HS-5 (cell line): ENCODE results near the gene ADGRD1.
"Not testable (repeated sequence)": the region's sequence is repeated elsewhere in the genome, so short reads cannot be mapped to it uniquely, and the experiment has no call there.

Source experiments
- DNase-seq: peaks from one replicate; pipeline ENCODE4 v3.0.0-alpha.2; 2012; ENCODE audit warnings: low read depth

ADGRD1 gene

DNA sequence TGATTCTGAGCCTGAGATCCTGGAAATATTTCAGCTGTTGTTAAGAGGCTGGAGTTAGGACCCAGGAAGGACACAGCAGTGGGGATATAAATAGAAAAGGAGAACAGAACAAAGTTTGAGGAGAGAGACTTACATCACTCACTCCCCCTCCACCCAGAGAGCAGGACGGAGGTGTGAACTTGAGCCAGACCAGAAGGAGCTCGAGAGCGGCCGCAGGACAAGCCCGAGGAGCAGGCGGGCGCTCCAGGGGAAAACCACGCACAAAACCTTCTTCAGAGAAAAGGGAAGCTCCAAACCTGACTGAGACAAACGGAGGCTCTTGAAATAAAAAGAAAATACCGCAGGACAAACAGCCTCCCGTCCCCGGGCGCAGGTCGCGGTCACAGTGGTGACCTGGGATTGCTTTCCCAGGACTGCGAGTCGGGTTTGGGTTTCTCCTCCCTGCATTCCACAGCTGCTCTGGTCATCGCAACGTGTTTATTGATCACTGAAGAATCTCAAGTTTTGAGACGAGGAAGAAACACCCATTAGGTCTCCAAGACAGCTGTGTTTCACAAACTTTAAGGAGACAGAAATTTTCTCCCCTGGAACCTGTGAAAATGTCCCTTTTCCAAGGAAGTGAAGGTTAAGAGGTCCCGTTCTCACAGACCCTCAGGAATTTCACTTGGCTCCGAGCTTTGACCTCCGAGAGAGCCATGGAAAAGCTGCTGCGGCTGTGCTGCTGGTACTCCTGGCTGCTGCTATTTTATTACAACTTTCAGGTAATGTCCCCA is at the start of gene ADGRD1:
Gene ADGRD1 (plus strand): TSS at position 137 of the 773 bp plus-strand sequence. CDS start 559 bp downstream, at position 696.
- peak; percentile 11 for DNase-seq

- DNase-seq = no peak
These were observed 49.6 kb upstream of the ADGRD1 start for GRCh38 chr12:130904064-130904463.

- not testable (repeated sequence) for DNase-seq
These were observed 48.7 kb upstream of the ADGRD1 start for GRCh38 chr12:130904936-130905455.

- DNase-seq = no peak
These were observed 44.6 kb upstream of the ADGRD1 start for GRCh38 chr12:130909111-130909510.

DNA sequence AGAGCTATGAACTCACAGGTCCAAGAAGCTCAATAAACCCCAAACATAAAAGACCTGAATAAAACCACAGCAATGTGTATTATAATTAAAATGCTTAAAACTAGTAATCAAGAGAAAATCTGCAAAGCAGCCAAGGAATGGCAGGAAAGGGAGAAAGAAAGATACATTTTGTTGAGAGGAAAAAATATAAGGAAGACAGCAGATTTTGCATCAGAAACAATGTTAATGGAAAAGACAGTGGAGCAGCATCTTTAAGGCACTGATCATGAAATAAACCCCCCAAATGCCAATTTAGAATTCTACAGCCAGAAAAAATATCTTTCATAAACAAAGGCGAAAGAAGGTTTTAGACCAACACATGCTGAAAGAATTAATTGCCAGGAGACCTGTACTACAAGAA is 42.5 kb upstream of the ADGRD1 start:
- no peak for DNase-seq

DNA sequence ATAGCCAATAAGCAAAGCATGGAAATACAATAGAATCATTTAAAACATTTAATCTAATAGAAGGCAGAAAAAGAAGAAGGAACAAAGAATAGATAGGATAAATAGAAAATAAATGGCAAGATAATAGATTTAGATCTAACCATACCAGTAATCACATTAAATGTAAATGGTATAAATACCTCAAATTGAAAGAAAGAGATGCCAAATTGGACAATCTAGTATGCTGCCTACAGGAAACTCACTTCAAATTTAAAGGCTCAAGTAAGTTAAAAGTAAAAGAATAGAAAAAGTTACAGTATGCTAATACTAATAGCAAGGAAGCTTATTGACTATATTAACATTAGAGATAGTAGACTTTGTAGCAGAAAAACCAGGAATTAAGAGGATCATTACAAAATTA is 41.8 kb upstream of the ADGRD1 start:
- no peak for DNase-seq

DNA sequence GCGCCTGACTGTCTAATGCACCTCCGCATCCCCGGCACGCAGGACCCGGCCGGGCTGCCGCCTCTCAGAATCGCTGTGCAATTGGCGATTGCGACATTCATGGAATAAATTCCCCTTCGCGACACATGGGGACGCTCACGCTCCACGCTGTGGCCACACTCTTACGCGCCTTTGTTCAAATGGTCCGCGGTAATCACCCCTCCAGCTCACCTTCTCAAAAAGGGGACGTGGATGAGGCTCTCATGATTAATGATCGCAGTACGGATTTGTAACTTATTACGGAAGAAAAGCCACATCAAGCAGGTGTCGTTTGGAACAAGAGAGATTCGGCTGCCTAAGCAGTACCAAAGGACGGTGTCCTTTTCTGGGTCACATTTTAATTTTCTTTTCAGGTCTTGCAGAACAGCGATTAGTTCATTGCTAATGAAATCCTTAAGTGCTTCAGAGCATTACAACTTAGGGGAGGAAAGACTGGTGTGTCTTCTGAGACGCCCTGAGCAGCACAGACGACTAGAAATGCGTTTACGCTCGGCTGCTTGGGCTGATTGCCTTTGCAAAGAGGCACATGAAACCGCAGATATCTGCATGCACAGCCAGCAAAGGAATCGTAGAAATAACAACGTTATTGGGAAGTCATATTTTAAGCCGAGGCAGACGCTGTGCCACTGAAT is 37.3 kb upstream of the ADGRD1 start:
- no peak for DNase-seq

- no peak for DNase-seq
These were observed 36.1 kb upstream of the ADGRD1 start for GRCh38 chr12:130917607-130918006.

- no peak for DNase-seq
These were observed 34.6 kb upstream of the ADGRD1 start for GRCh38 chr12:130919086-130919485.

DNA sequence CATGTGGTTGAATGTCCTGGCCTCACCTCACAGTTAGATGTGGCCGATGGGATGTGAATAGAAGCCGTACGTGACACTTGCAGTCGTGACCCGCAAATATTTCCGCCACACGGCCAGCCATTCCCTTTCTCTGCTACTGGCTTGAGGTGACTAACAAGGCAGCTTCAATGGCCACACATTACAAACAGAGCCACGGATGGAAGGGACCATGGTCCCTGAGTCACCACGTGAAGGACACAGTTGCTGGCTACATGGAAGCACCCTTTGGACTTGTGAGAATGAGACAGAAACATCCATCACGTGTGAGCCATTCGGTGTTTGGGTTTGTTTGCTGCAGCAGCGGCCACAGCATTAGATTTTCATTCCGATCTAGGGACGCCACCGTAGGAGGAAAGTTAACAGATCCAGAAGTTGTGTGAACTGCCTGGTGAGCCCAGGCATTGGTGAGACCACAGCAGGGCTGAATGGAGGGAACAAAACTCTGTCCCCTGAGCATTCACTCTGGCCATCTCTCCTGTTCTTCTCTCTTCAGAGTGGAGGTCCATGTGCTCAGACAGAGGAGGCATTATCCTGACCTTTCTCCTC is 33.5 kb upstream of the ADGRD1 start:
- DNase-seq = no peak

- peak; percentile 67 for DNase-seq
These were observed 32.9 kb upstream of the ADGRD1 start for GRCh38 chr12:130920723-130921381.

GRCh38 chr12:130922511-130922953 is 31.2 kb upstream of the ADGRD1 start:
- no peak for DNase-seq

GRCh38 chr12:130924966-130925665 is 28.6 kb upstream of the ADGRD1 start:
- DNase-seq = no peak

DNA sequence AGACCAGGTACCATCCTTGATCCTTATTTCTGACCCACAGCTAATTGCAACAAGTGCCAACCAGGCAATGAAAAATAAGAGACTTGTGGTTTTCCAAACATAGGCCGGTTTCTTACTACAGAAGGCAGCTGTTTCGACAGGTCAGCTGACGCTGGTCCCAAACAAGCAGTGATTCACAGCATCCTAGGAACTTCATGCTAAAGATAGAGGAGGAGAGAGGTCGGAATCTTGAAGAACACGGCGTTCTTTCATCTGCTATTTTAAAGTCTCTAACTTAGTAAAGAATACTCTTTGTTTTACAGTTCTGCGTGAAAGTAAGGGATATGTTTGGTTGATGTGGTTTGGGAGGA is 28.1 kb upstream of the ADGRD1 start:
- DNase-seq = no peak

DNA sequence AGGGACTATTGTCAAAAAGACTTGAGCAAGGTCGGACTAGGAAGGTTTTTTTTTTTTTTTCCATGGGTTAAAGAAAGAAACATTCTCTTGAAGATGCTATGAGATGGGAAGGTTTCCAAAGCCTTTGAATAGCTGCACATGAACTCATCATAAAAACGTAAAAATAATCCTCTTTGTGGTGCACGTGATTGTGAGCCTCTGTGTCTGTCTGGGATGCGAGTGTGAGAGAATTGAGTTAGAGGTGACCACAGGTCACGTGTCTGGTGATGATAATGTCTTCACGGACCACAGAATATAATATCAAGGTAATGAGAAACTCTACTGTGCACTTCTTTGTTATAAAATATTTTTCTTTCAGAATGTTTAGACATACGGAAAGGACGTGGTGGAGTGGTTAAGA is 24.3 kb upstream of the ADGRD1 start:
- no peak for DNase-seq

GRCh38 chr12:130932061-130932930 is 21.4 kb upstream of the ADGRD1 start:
- no peak for DNase-seq

- no peak for DNase-seq
These were observed 20.3 kb upstream of the ADGRD1 start for GRCh38 chr12:130933269-130933995.

- DNase-seq = no peak
These were observed 19.0 kb upstream of the ADGRD1 start for GRCh38 chr12:130934753-130935152.

- no peak for DNase-seq
These were observed 17.1 kb upstream of the ADGRD1 start for GRCh38 chr12:130936561-130936960.

DNA sequence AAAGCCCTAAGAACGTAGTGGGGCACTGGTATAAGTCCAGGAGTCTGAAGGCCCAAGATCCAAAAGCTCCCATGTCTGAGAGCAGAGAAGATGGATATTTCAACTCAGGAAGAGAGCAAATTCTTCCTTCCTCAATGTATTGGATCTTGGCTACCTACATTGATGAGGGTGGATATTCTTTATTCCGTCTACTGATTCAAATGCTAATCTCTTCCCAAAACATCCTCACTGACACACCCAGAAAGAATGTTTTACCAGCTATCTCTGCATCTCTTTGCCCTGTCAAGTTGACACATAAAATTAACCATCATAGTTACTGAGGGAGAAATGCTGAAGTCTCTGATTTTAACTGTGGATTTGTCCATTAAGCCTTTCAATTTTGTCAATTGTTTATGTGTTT is 16.6 kb upstream of the ADGRD1 start:
- DNase-seq = no peak
